Heart left ventricle (tissue), 16 donors: ENCODE data around the gene PGRMC1. TPM values are rescaled to one million over a fixed set of nuclear protein-coding genes. Genes with fewer than 3 reads are reported as not detected.
A peak's percentile ranks its signal among the peaks of the same experiment; 100 is the strongest.

Source experiments
- ATAC-seq, 4 donors: fragments of 200-7000 bp; cut with Tn5 transposase; one replicate each; pipeline ENCODE4 v1.9.1; 2020 to 2022; ENCODE audit warnings: moderate library complexity in 4 of 4, mild to moderate bottlenecking in 3 of 4, moderate number of reproducible peaks in 1 of 4
- DNase-seq, 5 donors: peaks; one replicate each; pipeline ENCODE4 v3.0.0-alpha.2; 2020
- H3K27ac ChIP-seq, 12 donors: fragments of 200-600 bp; sonication (generic) in 4 of 12; one replicate each; pipeline versions ENCODE4 v1.5.0 to v1.8.0; 2016 to 2022; ENCODE audit warnings: mild to moderate bottlenecking in 2 of 12
- H3K27me3 ChIP-seq, 9 donors: fragments of 200-600 bp; sonication (generic) in 2 of 9; one replicate each; pipeline versions ENCODE4 v1.5.1 to v1.8.0; 2016 to 2022; ENCODE audit warnings: mild to moderate bottlenecking in 3 of 9
- H3K36me3 ChIP-seq, 9 donors: fragments of 200-600 bp; sonication (generic) in 2 of 9; one replicate each; pipeline versions ENCODE4 v1.5.0 to v1.8.0; 2018 to 2022; ENCODE audit warnings: mild to moderate bottlenecking in 2 of 9
- H3K4me1 ChIP-seq, 12 donors: fragments of 200-600 bp; sonication (generic) in 4 of 12; one replicate each; pipeline versions ENCODE4 v1.5.0 to v1.8.0; 2016 to 2022; ENCODE audit warnings: mild to moderate bottlenecking in 3 of 12
- H3K4me3 ChIP-seq, 12 donors: fragments of 200-600 bp; sonication (generic) in 4 of 12; one replicate each; pipeline versions ENCODE4 v1.5.0 to v1.8.0; 2017 to 2022; ENCODE audit warnings: mild to moderate bottlenecking in 9 of 12, moderate library complexity in 4 of 12
- H3K9me3 ChIP-seq, 12 donors: fragments of 200-600 bp; sonication (generic) in 4 of 12; one replicate each; pipeline versions ENCODE4 v1.5.0 to v1.8.0; 2016 to 2022; ENCODE audit warnings: mild to moderate bottlenecking in 1 of 12
- CTCF ChIP-seq, 12 donors: fragments of 200-600 bp; sonication (generic) in 4 of 12; IDR thresholded peaks; one replicate each; pipeline versions ENCODE4 v1.5.0 to v1.8.0; 2018 to 2022; ENCODE audit warnings: antibody characterized with exemption in 12 of 12, mild to moderate bottlenecking in 5 of 12
- POLR2A ChIP-seq, 2 donors: fragments of 450-650 bp; IDR thresholded peaks; one replicate each; pipeline ENCODE4 v1.6.1; 2017; ENCODE audit warnings: antibody characterized with exemption in 2 of 2, mild to moderate bottlenecking in 2 of 2, moderate library complexity in 2 of 2
- WGBS, 4 donors: extraction: QIAGEN DNeasy Blood & Tissue Kit in 2 of 4; methylation state at CpG; one replicate each; pipeline versions ENCODE4 v1.1.5 to v1.1.7; 2013 to 2018; 5-methylcytosine and 5-hydroxymethylcytosine counted together
- intact Hi-C, 10 donors: fragments of 100-400 bp; cut with DNase I; formaldehyde crosslinking; loops; one replicate each; pipeline versions ENCODE4 v1.11.1 to v1.14.2; 2022
- polyA plus RNA-seq, 2 donors: library from polyadenylated mRNA; stranded (reverse); fragments of 200-250 nt; gene quantifications; one replicate each; pipeline ENCODE4 v1.2.3, GENCODE V29; 2013
- total RNA-seq, 9 donors: library from RNA; depleted of rRNA in 2 of 9; stranded (reverse); fragments of >200 nt in 2 of 9; fragmentation: NEBNext Ultra II Directional in 3 of 9; extraction: Animal tissue kit (Norgen Biotek cat#: 25700) in 3 of 9; gene quantifications; one replicate each; pipeline versions ENCODE4 v1.1.0 to v1.2.4, GENCODE V29; 2016 to 2023
- donor health status: ischemic (EF 13 %, LVEDD 7.1; RV severe dilation, severe dysfunction).
- donor health status: healthy with polysubstance abuse.
- donor health status: DM: no; HTN: yes; CAD: no.
- donor health status: DM: no; HTN: no; CAD: no.
- donor health status: ischemic (EF 25% LVEDD 6.9; RV normal size, moderate dysfunction).
- donor health status: ischemic (EF 25% LVEDD 5.7; RV mildly dilated, moderate dysfunction).
- donor health status: healthy.
- donor health status: DM: yes; HTN: yes; CAD: no.
- donor health status: ischemic (EF 35%, LVEDD 5.7; RV mildly dilated, moderate dysfunction).
- donor health status: nonischemic (EF 11% LVEDD 7.7; RV severe dilation, severe dysfunction).
- donor health status: DM: yes; HTN: yes; CAD: no.
- donor health status: PGD.
- donor health status: ischemic (EF 29% LVEDD 5.4; RV normal size, mild dysfunction).
- donor health status: nonischemic (EF 23%, LVEDD 6.1; RV moderate dilation, normal function).

The PGRMC1 gene
- total and polyA plus RNA-seq, 11 donors, result 12.6 to 28.6 (median 18.9) TPM

GRCh38 chrX:119211649-119212014, 24.5 kb upstream of the PGRMC1 start:
- TF ChIP-seq POLR2A (IDR thresholded peaks at IDR 0.05) (no peak), CTCF (IDR thresholded peaks at IDR 0.05) (no peak)
- H3K27me3 ChIP-seq, result peaks cover 0 to 16% (median 0%) of the 10 kb centered on the region in 9 donors
- intact Hi-C loops, result loop anchor here in 4 of 10 donors (10.0 kb wide), 2 partner anchors 67 to 87 kb away; partner anchors contain the start of gene KIAA1210 (in 1 of the 4)
- H3K4me3 ChIP-seq, result no peak overlapping the region
- peak in 2 of 5 donors; percentile 27 to 45 for DNase-seq
- WGBS, 4 donors, result 60 to 70% (median 68%) methylated on average over 1 of the region's 1 CpG
- no peaks in the 10 kb centered on the region for H3K4me1 ChIP-seq
- H3K36me3 ChIP-seq, result no peaks in the 10 kb centered on the region
- peak; percentile 90 to 94 (median 92) for ATAC-seq
- peak overlapping the region in 6 of 12 donors; percentile 16 to 76 (median 52) for H3K27ac ChIP-seq
- no peaks in the 10 kb centered on the region for H3K9me3 ChIP-seq

- ATAC-seq (no peak), DNase-seq (no peak)
- Histone ChIP-seq H3K27ac (no peak overlapping the region), H3K9me3 (no peaks in the 10 kb centered on the region), H3K4me1 (no peaks in the 10 kb centered on the region), H3K27me3 (peaks cover 0 to 30% (median 0%) of the 10 kb centered on the region in 9 donors), H3K36me3 (no peaks in the 10 kb centered on the region), H3K4me3 (no peak overlapping the region)
- intact Hi-C loops, result loop anchor here in 8 of 10 donors (5.0 to 10.0 kb wide), 4 partner anchors 71 to 101 kb away; partner anchors contain the start of gene KIAA1210 (in 1 of the 8)
- 25 to 47% (median 32%) methylated on average over 4 of the region's 4 CpGs for WGBS, 4 donors
- TF ChIP-seq POLR2A (IDR thresholded peaks at IDR 0.05) (no peak), CTCF (IDR thresholded peaks at IDR 0.05) (peak; percentile 25 to 58 (median 40))
These were observed 17.9 kb upstream of the PGRMC1 start for GRCh38 chrX:119218198-119218597.

- H3K4me1 ChIP-seq, result no peaks in the 10 kb centered on the region
- ATAC-seq (no peak), DNase-seq (no peak)
- H3K27ac ChIP-seq, result no peak overlapping the region
- H3K4me3 ChIP-seq, result no peak overlapping the region
- no peak for TF ChIP-seq POLR2A (IDR thresholded peaks at IDR 0.05)
- TF ChIP-seq CTCF (IDR thresholded peaks at IDR 0.05), result no peak
- no peaks in the 10 kb centered on the region for H3K36me3 ChIP-seq
- WGBS, 4 donors, result 62 to 72% (median 70%) methylated on average over 27 to 37 of the region's 37 CpGs
- H3K9me3 ChIP-seq, result no peaks in the 10 kb centered on the region
- peaks cover 0 to 30% (median 0%) of the 10 kb centered on the region in 9 donors for H3K27me3 ChIP-seq
- intact Hi-C loops, result loop anchor here in 1 of 10 donors (10.0 kb wide), 1 partner anchor 378 kb away; no protein-coding TSS in a partner anchor
These were observed 13.2 kb upstream of the PGRMC1 start for GRCh38 chrX:119222932-119223331.

- no peak overlapping the region for H3K4me3 ChIP-seq
- intact Hi-C loops, result loop anchor here in 1 of 10 donors (10.0 kb wide), 1 partner anchor 379 kb away; no protein-coding TSS in a partner anchor
- H3K4me1 ChIP-seq, result no peaks in the 10 kb centered on the region
- no peaks in the 10 kb centered on the region for H3K36me3 ChIP-seq
- DNase-seq, result no peak
- peaks cover 0 to 30% (median 0%) of the 10 kb centered on the region in 9 donors for H3K27me3 ChIP-seq
- no peak for ATAC-seq
- TF ChIP-seq POLR2A (IDR thresholded peaks at IDR 0.05) (no peak), CTCF (IDR thresholded peaks at IDR 0.05) (no peak)
- no peak overlapping the region for H3K27ac ChIP-seq
- no peaks in the 10 kb centered on the region for H3K9me3 ChIP-seq
These were observed 12.3 kb upstream of the PGRMC1 start for GRCh38 chrX:119223783-119224182.
